Mesothelial cell of epicardium (in vitro differentiated cells): Measurements from ENCODE around the gene FAM50B. TPM values are rescaled to one million over a fixed set of nuclear protein-coding genes. Genes with fewer than 3 reads are reported as not detected.

Experiments used
- DNase-seq, 2 experiments: peaks; one replicate each; pipeline ENCODE4 v3.0.0; 2021; ENCODE audit warnings: low spot score in 2 of 2; ENCODE audit not compliant: unreplicated experiment in 2 of 2
- H3K27ac Mint-ChIP-seq: 2 replicates; pipeline ENCODE4 v1.8.0; 2021; ENCODE audit warnings: mixed read lengths
- H3K27me3 Mint-ChIP-seq: 2 replicates; pipeline ENCODE4 v1.8.0; 2021; ENCODE audit warnings: low read depth, mixed read lengths
- H3K36me3 Mint-ChIP-seq: 2 replicates; pipeline ENCODE4 v1.8.0; 2021; ENCODE audit warnings: mixed read lengths
- H3K4me1 Mint-ChIP-seq: 2 replicates; pipeline ENCODE4 v1.8.0; 2021; ENCODE audit warnings: mixed read lengths
- H3K4me3 Mint-ChIP-seq: 2 replicates; pipeline ENCODE4 v1.8.0; 2021; ENCODE audit warnings: mild to moderate bottlenecking, moderate library complexity, mixed read lengths
- H3K9me3 Mint-ChIP-seq: 2 replicates; pipeline ENCODE4 v1.8.0; 2021; ENCODE audit warnings: mixed read lengths
- CTCF ChIP-seq: fragments of 200-600 bp; sonication (generic); IDR thresholded peaks from one replicate; pipeline ENCODE4 v1.5.0; 2021; ENCODE audit warnings: antibody characterized with exemption; ENCODE audit not compliant: unreplicated experiment
- total RNA-seq: library from RNA; stranded (reverse); gene quantifications from 3 replicates; pipeline ENCODE4 v1.2.1, GENCODE V29; 2021

FAM50B gene
- total RNA-seq, 1 donor from 2014 or later, result 7.0 TPM

- peak overlapping the region; percentile 96 for H3K27ac Mint-ChIP-seq
- H3K9me3 Mint-ChIP-seq, result no peaks in the 10 kb centered on the region
- no peak overlapping the region for H3K4me3 Mint-ChIP-seq
- DNase-seq, result no peak
- no peak for TF ChIP-seq CTCF
- H3K27me3 Mint-ChIP-seq, result no peaks in the 10 kb centered on the region
- H3K36me3 Mint-ChIP-seq, result no peaks in the 10 kb centered on the region
- H3K4me1 Mint-ChIP-seq, result peaks cover 24% of the 10 kb centered on the region
Measured at GRCh38 chr6:3847521-3847920, 1.7 kb upstream of the FAM50B start.

GRCh38 chr6:3848380-3848779, 793 bp upstream of the FAM50B start:
- Mint-ChIP-seq H3K36me3 (no peaks in the 10 kb centered on the region), H3K4me1 (peaks cover 16% of the 10 kb centered on the region)

GRCh38 chr6:3849681-3850450, 693 bp downstream of the FAM50B start:
- H3K9me3 Mint-ChIP-seq, result no peaks in the 10 kb centered on the region
- no peak for DNase-seq
- peak overlapping the region; percentile 80 for H3K4me3 Mint-ChIP-seq
- TF ChIP-seq CTCF, result no peak
- H3K36me3 Mint-ChIP-seq, result no peaks in the 10 kb centered on the region
- no peak overlapping the region for H3K27ac Mint-ChIP-seq
- H3K27me3 Mint-ChIP-seq, result no peaks in the 10 kb centered on the region
- peaks cover 11% of the 10 kb centered on the region for H3K4me1 Mint-ChIP-seq

More at GRCh38 chr6:3848380-3848779, 793 bp upstream of the FAM50B start:
- no peak for DNase-seq
- H3K27me3 Mint-ChIP-seq, result no peaks in the 10 kb centered on the region
- H3K27ac Mint-ChIP-seq, result peak overlapping the region; percentile 96
- peak overlapping the region; percentile 80 for H3K4me3 Mint-ChIP-seq
- no peaks in the 10 kb centered on the region for H3K9me3 Mint-ChIP-seq
- TF ChIP-seq CTCF, result no peak

GRCh38 chr6:3850451-3851203, 1.5 kb downstream of the FAM50B start:
- Mint-ChIP-seq H3K27ac (peak overlapping the region; percentile 45), H3K36me3 (no peaks in the 10 kb centered on the region), H3K4me3 (peak overlapping the region; percentile 22), H3K9me3 (no peaks in the 10 kb centered on the region), H3K27me3 (no peaks in the 10 kb centered on the region), H3K4me1 (peaks cover 11% of the 10 kb centered on the region)
- no peak for DNase-seq
- TF ChIP-seq CTCF, result no peak

GRCh38 chr6:3851839-3852238, 2.7 kb downstream of the FAM50B start:
- Mint-ChIP-seq H3K36me3 (no peaks in the 10 kb centered on the region), H3K27me3 (no peaks in the 10 kb centered on the region), H3K4me3 (no peak overlapping the region), H3K9me3 (no peaks in the 10 kb centered on the region), H3K4me1 (peaks cover 11% of the 10 kb centered on the region), H3K27ac (no peak overlapping the region)
- no peak for DNase-seq
- TF ChIP-seq CTCF, result no peak
